HepG2 (cell line): ENCODE measurements around the gene DLAT. TPM values are rescaled to one million over a fixed set of nuclear protein-coding genes. Genes with fewer than 3 reads are reported as not detected.

Experiments
- FOSL1 ChIP-seq: sonication (generic); formaldehyde crosslinking; IDR thresholded peaks from 2 replicates; pipeline ENCODE4 v1.9.0; 2021; ENCODE audit warnings: missing genetic modification reagents, borderline replicate concordance
- GFI1 ChIP-seq: sonication (generic); formaldehyde crosslinking; IDR thresholded peaks from 2 replicates; pipeline ENCODE4 v1.5.0; 2020; ENCODE audit warnings: missing genetic modification reagents, mild to moderate bottlenecking, borderline replicate concordance
- HOXA3 ChIP-seq: sonication (generic); formaldehyde crosslinking; IDR thresholded peaks from 2 replicates; pipeline ENCODE4 v1.5.0; 2020; ENCODE audit warnings: missing genetic modification reagents
- KMT2B ChIP-seq: IDR thresholded peaks from 2 replicates; pipeline ENCODE4 v1.6.1; 2016; ENCODE audit warnings: missing genetic modification reagents, missing compliant biosample characterization
- MBNL3 ChIP-seq: fragments of 250-450 bp; sonication (Bioruptor Pico); conservative IDR thresholded peaks from 2 replicates; pipeline ENCODE4 v1.8.0; 2022; ENCODE audit warnings: mild to moderate bottlenecking, inconsistent platforms
- MYNN ChIP-seq: sonication (generic); formaldehyde crosslinking; IDR thresholded peaks from 2 replicates; pipeline ENCODE4 v1.4.0; 2020; ENCODE audit warnings: mild to moderate bottlenecking, low read depth, missing genetic modification reagents
- NBN ChIP-seq: fragments of 450-650 bp; conservative IDR thresholded peaks from 2 replicates; pipeline ENCODE4 v1.6.1; 2017
- NCOA1 ChIP-seq: sonication (generic); formaldehyde crosslinking; IDR thresholded peaks from 2 replicates; pipeline ENCODE4 v1.9.0; 2021; ENCODE audit warnings: missing genetic modification reagents
- PRPF4 ChIP-seq: fragments of 200-400 bp; formaldehyde crosslinking; IDR thresholded peaks from 2 replicates; pipeline ENCODE4 v1.6.1; 2016; ENCODE audit warnings: low read length, low read depth; ENCODE audit not compliant: poor library complexity, severe bottlenecking
- SAP130 ChIP-seq: IDR thresholded peaks from 2 replicates; pipeline ENCODE4 v1.6.1; 2016; ENCODE audit warnings: low read depth
- ZNF232 ChIP-seq: sonication (generic); formaldehyde crosslinking; IDR thresholded peaks from 2 replicates; pipeline ENCODE4 v1.4.0; 2020; ENCODE audit warnings: missing genetic modification reagents, borderline replicate concordance
- ZNF292 ChIP-seq: sonication (generic); formaldehyde crosslinking; IDR thresholded peaks from 2 replicates; pipeline ENCODE4 v1.8.1; 2022; ENCODE audit warnings: mild to moderate bottlenecking, low read depth, missing genetic modification reagents, borderline replicate concordance
- ZNF329 ChIP-seq: sonication (generic); formaldehyde crosslinking; IDR thresholded peaks from 2 replicates; pipeline ENCODE4 v1.9.0; 2021; ENCODE audit warnings: low read depth, mild to moderate bottlenecking, missing genetic modification reagents
- ZSCAN30 ChIP-seq: sonication (generic); formaldehyde crosslinking; IDR thresholded peaks from 2 replicates; pipeline ENCODE4 v1.5.0; 2020; ENCODE audit warnings: mild to moderate bottlenecking, missing genetic modification reagents
- polyA plus RNA-seq, 8 experiments: library from polyadenylated mRNA; depleted of rRNA in 3 of 8; stranded (reverse) in 7 of 8; unstranded in 1 of 8; fragments of >200 nt; fragmentation: Illumina TruSeq in 4 of 8; extraction: Trizol in 4 of 8; gene quantifications; 2 replicates each; pipeline versions ENCODE4 v1.2.1 to v1.2.3, GENCODE V29; 2011 to 2016; ENCODE audit warnings: low read depth in 4 of 8, missing spikeins in 1 of 8, mixed read lengths in 1 of 8; ENCODE audit not compliant: insufficient read depth in 1 of 8
- total RNA-seq, 5 experiments: library from RNA; depleted of rRNA; stranded (reverse); fragments of >200 nt; fragmentation: Illumina TruSeq; extraction: Trizol; gene quantifications; 2 replicates each; pipeline ENCODE4 v1.2.3, GENCODE V29; 2016; ENCODE audit warnings: low read depth in 1 of 5
- TF ChIP-seq, protein P1 (sequence below): sonication (generic); formaldehyde crosslinking; IDR thresholded peaks from 2 replicates; pipeline ENCODE4 v1.4.0; 2020; ENCODE audit warnings: low read depth, mild to moderate bottlenecking, missing genetic modification reagents
- TF ChIP-seq, protein P2 (sequence below): sonication (generic); formaldehyde crosslinking; IDR thresholded peaks from 2 replicates; pipeline ENCODE4 v1.4.0; 2020; ENCODE audit warnings: missing genetic modification reagents
- TF ChIP-seq, protein P3 (sequence below): sonication (generic); formaldehyde crosslinking; IDR thresholded peaks from 2 replicates; pipeline ENCODE4 v1.5.0; 2020; ENCODE audit warnings: mild to moderate bottlenecking, missing genetic modification reagents, borderline replicate concordance
- TF ChIP-seq, protein P4 (sequence below): sonication (generic); formaldehyde crosslinking; IDR thresholded peaks from 2 replicates; pipeline ENCODE4 v1.8.1; 2023; ENCODE audit warnings: missing genetic modification reagents, inconsistent platforms, borderline replicate concordance
- TF ChIP-seq, protein P5 (sequence below): sonication (generic); formaldehyde crosslinking; IDR thresholded peaks from 2 replicates; pipeline ENCODE4 v1.4.0; 2020; ENCODE audit warnings: mild to moderate bottlenecking, missing genetic modification reagents
- TF ChIP-seq, protein P6 (sequence below): IDR thresholded peaks from 2 replicates; pipeline ENCODE4 v1.6.1; 2016; ENCODE audit warnings: missing compliant biosample characterization, missing genetic modification reagents, borderline replicate concordance

DLAT gene
- total and polyA plus RNA-seq, 2 of the 13 experiments (the other 11 are each of a cell fraction or from before 2014, with no cell fraction given), result 26.4 to 62.2 TPM

DNA sequence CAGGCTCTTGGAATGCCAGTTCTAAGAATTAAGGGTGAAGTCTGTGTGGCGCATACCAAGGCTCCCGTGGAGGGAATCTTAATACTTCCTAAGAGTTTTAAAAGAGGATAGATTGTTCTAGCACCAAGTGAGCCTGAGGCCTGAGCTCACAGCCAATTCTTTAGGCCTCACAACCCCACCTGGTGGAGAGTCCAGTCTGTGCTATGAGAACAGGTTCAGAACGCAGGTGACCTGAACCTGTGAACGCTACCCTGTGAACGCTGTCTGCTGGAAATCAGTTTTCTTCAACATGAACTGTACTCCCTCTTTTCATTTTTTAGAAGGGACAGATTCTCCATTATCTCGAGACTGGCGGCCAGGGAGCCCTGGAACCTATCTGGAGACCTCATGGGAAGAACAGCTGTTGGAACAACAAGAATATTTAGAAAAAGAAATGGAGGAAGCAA, 43.2 kb upstream of the DLAT start (continued):
- TF ChIP-seq SAP130 (CRISPR knock-in tag), result peak; percentile 43; the same call in 1 of the 2 replicates
- TF ChIP-seq, protein P1, sequence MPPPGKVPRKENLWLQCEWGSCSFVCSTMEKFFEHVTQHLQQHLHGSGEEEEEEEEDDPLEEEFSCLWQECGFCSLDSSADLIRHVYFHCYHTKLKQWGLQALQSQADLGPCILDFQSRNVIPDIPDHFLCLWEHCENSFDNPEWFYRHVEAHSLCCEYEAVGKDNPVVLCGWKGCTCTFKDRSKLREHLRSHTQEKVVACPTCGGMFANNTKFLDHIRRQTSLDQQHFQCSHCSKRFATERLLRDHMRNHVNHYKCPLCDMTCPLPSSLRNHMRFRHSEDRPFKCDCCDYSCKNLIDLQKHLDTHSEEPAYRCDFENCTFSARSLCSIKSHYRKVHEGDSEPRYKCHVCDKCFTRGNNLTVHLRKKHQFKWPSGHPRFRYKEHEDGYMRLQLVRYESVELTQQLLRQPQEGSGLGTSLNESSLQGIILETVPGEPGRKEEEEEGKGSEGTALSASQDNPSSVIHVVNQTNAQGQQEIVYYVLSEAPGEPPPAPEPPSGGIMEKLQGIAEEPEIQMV (CRISPR knock-in tag), result no peak
- TF ChIP-seq, protein P2, sequence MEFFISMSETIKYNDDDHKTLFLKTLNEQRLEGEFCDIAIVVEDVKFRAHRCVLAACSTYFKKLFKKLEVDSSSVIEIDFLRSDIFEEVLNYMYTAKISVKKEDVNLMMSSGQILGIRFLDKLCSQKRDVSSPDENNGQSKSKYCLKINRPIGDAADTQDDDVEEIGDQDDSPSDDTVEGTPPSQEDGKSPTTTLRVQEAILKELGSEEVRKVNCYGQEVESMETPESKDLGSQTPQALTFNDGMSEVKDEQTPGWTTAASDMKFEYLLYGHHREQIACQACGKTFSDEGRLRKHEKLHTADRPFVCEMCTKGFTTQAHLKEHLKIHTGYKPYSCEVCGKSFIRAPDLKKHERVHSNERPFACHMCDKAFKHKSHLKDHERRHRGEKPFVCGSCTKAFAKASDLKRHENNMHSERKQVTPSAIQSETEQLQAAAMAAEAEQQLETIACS (CRISPR knock-in tag), result no peak
- TF ChIP-seq MYNN, result no peak
- TF ChIP-seq, protein P3, sequence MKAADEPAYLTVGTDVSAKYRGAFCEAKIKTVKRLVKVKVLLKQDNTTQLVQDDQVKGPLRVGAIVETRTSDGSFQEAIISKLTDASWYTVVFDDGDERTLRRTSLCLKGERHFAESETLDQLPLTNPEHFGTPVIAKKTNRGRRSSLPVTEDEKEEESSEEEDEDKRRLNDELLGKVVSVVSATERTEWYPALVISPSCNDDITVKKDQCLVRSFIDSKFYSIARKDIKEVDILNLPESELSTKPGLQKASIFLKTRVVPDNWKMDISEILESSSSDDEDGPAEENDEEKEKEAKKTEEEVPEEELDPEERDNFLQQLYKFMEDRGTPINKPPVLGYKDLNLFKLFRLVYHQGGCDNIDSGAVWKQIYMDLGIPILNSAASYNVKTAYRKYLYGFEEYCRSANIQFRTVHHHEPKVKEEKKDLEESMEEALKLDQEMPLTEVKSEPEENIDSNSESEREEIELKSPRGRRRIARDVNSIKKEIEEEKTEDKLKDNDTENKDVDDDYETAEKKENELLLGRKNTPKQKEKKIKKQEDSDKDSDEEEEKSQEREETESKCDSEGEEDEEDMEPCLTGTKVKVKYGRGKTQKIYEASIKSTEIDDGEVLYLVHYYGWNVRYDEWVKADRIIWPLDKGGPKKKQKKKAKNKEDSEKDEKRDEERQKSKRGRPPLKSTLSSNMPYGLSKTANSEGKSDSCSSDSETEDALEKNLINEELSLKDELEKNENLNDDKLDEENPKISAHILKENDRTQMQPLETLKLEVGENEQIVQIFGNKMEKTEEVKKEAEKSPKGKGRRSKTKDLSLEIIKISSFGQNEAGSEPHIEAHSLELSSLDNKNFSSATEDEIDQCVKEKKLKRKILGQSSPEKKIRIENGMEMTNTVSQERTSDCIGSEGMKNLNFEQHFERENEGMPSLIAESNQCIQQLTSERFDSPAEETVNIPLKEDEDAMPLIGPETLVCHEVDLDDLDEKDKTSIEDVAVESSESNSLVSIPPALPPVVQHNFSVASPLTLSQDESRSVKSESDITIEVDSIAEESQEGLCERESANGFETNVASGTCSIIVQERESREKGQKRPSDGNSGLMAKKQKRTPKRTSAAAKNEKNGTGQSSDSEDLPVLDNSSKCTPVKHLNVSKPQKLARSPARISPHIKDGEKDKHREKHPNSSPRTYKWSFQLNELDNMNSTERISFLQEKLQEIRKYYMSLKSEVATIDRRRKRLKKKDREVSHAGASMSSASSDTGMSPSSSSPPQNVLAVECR, result no peak; the same call in 1 of the 2 replicates
- no peak for TF ChIP-seq ZNF232
- no peak for TF ChIP-seq NBN
- TF ChIP-seq MBNL3, result no peak
- no peak for TF ChIP-seq ZNF329
- TF ChIP-seq, protein P4, sequence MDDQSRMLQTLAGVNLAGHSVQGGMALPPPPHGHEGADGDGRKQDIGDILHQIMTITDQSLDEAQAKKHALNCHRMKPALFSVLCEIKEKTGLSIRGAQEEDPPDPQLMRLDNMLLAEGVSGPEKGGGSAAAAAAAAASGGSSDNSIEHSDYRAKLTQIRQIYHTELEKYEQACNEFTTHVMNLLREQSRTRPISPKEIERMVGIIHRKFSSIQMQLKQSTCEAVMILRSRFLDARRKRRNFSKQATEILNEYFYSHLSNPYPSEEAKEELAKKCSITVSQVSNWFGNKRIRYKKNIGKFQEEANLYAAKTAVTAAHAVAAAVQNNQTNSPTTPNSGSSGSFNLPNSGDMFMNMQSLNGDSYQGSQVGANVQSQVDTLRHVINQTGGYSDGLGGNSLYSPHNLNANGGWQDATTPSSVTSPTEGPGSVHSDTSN (CRISPR knock-in tag), result no peak
- no peak for TF ChIP-seq PRPF4
- TF ChIP-seq, protein P5, sequence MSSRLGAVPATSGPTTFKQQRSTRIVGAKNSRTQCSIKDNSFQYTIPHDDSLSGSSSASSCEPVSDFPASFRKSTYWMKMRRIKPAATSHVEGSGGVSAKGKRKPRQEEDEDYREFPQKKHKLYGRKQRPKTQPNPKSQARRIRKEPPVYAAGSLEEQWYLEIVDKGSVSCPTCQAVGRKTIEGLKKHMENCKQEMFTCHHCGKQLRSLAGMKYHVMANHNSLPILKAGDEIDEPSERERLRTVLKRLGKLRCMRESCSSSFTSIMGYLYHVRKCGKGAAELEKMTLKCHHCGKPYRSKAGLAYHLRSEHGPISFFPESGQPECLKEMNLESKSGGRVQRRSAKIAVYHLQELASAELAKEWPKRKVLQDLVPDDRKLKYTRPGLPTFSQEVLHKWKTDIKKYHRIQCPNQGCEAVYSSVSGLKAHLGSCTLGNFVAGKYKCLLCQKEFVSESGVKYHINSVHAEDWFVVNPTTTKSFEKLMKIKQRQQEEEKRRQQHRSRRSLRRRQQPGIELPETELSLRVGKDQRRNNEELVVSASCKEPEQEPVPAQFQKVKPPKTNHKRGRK (CRISPR knock-in tag), result no peak
- no peak for TF ChIP-seq GFI1 (CRISPR knock-in tag)
- TF ChIP-seq HOXA3 (CRISPR knock-in tag), result no peak
- no peak for TF ChIP-seq ZNF292 (CRISPR knock-in tag)
- TF ChIP-seq NCOA1, result no peak
- no peak for TF ChIP-seq ZSCAN30 (CRISPR knock-in tag)
- TF ChIP-seq, protein P6, sequence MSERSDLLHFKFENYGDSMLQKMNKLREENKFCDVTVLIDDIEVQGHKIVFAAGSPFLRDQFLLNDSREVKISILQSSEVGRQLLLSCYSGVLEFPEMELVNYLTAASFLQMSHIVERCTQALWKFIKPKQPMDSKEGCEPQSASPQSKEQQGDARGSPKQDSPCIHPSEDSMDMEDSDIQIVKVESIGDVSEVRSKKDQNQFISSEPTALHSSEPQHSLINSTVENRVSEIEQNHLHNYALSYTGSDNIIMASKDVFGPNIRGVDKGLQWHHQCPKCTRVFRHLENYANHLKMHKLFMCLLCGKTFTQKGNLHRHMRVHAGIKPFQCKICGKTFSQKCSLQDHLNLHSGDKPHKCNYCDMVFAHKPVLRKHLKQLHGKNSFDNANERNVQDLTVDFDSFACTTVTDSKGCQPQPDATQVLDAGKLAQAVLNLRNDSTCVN, result no peak
- no peak for TF ChIP-seq FOSL1 (CRISPR knock-in tag)
- no peak for TF ChIP-seq KMT2B
